T-helper 2 cell (primary cell): ENCODE data around the gene CELSR1.

Source experiments
- DNase-seq, 5 experiments: peaks; one replicate each; pipeline versions ENCODE4 v3.0.0 to v3.0.0-alpha.2; 2012 to 2022
- total RNA-seq, 2 donors: gene quantifications; one replicate each; lab custom pipeline; 2026; lab: John Stamatoyannopoulos, UW

CELSR1 gene, protein sequence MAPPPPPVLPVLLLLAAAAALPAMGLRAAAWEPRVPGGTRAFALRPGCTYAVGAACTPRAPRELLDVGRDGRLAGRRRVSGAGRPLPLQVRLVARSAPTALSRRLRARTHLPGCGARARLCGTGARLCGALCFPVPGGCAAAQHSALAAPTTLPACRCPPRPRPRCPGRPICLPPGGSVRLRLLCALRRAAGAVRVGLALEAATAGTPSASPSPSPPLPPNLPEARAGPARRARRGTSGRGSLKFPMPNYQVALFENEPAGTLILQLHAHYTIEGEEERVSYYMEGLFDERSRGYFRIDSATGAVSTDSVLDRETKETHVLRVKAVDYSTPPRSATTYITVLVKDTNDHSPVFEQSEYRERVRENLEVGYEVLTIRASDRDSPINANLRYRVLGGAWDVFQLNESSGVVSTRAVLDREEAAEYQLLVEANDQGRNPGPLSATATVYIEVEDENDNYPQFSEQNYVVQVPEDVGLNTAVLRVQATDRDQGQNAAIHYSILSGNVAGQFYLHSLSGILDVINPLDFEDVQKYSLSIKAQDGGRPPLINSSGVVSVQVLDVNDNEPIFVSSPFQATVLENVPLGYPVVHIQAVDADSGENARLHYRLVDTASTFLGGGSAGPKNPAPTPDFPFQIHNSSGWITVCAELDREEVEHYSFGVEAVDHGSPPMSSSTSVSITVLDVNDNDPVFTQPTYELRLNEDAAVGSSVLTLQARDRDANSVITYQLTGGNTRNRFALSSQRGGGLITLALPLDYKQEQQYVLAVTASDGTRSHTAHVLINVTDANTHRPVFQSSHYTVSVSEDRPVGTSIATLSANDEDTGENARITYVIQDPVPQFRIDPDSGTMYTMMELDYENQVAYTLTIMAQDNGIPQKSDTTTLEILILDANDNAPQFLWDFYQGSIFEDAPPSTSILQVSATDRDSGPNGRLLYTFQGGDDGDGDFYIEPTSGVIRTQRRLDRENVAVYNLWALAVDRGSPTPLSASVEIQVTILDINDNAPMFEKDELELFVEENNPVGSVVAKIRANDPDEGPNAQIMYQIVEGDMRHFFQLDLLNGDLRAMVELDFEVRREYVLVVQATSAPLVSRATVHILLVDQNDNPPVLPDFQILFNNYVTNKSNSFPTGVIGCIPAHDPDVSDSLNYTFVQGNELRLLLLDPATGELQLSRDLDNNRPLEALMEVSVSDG (N-terminal part only)
- total RNA-seq: 1.6 to 7.7 reads per million in 2 donors

DNA sequence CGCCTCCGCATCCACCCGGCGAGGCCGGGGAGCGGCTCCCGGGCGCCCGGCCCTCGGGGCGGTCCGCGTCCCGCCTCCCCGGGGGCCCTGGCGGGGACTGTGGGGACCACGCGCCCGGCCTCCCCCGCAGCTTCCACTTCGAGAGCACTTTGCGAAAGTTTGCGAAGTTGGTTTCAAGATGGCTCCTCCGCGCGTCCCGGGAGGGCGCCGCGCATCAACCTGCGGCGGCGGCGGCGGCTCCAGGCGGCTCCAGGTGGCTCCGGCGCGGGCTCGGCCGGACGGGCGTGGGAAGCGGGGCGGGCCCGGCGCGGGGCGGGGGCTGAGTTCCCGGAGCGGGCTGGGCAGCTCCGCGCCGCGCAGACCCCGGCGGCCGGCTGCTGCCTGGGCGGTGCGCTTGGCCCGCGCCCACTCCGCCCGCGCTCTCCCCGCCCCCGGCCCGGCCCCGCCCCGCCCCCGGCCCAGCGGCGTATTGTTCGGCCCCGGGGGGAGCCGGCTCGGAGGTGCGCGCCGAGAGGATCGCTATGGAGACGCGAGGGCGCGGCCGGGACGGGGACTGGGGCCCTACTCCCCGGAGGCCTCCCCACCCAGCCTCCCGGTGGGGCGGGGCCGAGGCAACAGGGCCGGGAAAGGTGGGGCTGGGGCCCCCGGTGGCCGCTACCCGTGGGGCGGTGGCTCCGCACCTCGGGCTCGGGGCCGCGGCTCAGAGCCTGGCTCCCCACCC, at the start of gene CELSR1:
Gene CELSR1, minus strand, starts transcription at position 396 of the 721 bp plus-strand sequence. CDS start 450 bp downstream, outside the sequence.
- peak in 1 of 5 experiments; percentile 12 for DNase-seq

- DNase-seq: peak in 1 of 5 experiments; percentile 28
Measured at GRCh38 chr22:46587061-46587460, 49.6 kb upstream of the CELSR1 start.

DNA sequence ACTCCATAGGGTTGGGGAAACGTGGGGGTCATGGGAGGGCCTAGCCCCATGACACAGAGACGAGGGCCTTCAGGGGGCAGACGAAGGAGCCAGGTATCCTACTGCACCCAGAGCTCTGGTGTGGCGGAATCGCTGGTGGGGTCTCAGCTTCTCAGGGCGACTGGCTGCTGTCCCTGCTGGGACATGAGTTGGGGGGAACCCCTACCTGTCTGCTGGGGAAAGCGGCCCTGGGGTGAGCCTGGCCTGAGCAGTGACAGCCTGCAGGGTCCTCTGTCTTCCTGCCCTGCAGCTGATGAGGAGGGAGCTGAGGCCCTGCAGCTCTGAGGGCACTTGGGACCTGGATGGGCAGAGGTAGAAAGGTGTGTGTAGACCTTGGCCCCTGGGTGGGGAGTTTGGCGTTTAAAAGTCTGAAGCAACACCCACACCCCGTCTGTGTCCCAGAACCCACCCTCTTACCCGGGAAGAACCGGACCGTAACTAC, 49.2 kb upstream of the CELSR1 start:
- no peak for DNase-seq

GRCh38 chr22:46586123-46586519, 48.7 kb upstream of the CELSR1 start:
- DNase-seq: no peak

- DNase-seq: no peak
Measured at GRCh38 chr22:46585340-46586122, 48.1 kb upstream of the CELSR1 start.

DNA sequence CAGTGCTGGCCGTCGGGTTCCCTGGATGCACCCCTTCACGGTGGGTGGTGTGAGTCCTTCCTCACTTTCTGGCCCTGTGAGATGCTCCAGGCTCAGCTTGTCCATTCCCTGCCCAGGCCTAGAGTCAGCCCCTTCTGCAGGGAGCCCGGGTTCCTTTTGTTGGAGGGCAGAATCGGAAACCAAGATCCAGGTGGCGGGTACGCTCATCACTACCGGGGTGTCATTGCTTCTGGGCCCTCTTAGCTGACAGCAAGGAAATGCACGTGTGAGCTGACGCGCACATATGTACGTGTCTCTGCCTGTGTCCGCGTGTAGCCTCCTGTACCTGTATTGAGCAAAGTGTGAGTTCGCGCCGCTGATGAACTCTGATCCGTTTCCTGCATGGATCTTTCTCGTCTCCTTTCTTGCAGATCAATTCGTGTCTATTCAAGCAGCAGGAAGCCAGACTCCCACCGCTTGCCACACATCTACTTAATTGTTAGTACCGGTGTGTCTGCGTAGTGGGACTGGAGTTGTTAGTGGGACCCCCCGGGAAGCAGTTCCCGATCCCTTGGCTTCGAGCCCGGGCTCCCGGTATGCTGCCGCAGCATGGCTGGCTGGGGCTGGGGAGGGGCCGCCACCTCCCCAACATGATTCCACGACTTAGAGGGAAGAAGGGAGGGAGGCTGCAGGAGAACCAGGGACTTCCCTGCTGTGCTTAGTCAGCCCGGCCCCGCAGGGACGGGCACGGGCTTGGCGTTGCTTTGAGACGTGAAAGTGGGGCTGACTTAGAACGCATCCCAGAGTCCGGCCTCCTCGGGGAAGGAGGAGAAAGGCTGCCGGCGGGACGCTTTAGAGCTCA, 46.9 kb upstream of the CELSR1 start:
- DNase-seq: peak in 1 of 5 experiments; percentile 2

GRCh38 chr22:46583571-46583970, 46.2 kb upstream of the CELSR1 start:
- no peak for DNase-seq

DNA sequence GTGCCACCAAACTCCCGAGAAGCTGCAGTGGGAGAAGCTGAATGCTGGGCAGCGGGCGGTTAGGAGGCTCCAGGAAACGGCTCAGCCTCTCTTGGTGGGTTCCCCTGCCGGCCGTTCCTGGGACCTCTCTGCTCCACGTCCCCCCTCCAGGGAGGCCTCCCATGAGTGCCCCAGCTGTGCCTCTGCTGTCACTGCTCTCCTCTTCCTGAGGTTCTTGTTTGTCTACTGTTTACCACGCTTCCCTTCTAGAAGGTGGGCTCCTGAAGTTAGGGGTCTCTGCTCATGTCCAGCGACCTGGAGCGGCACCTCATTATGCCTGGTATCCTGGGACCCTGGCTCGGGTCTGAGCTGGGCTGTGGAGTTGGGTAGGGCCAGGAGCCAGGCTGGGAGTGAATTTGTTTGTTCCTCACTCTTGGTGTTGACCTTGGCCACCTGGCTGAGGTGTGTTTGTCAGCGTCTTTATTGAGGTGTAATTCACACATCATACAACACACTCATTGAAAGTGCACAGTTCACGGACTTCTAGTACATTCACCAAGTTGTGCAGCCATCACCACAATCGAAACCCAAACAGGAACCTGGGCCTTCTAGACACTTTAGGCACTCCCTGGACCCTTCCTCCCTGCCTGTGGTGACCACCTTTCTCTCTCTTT, 45.0 kb upstream of the CELSR1 start:
- no peak for DNase-seq

DNA sequence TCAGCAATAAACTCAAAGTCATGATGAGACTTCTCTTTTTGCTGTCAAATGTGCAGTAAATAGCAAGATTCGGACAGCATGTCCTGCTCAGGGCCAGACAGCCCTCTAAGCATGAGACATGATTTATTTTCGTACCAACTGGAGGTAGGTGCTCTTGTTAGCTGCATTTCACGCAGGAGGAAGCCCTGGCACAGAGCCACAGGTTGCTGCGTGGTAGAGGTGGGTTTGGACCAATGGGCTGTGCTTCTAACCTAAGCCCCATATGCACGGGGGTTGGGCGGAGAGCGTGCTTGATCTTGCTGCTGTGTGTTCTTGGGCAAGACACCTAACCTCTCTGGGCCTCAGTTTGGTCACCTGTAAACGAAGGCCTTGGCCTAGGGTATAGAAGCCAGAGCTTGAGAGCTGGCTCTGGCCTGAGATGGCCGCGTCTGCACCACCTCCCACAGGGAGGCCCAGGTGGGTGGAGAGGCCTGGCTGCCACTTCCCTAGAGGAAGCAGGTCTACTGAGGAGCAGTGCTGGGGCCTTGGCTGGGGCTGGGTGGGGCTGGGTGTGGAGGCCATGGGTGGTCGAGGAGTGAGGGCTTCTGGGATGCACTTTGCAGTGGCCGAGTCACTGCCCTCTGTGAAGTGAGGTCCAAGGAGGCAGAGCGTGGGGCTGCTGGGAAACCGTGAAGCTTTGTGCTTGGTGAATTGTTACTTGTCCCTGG, 44.3 kb upstream of the CELSR1 start:
- DNase-seq: no peak

DNA sequence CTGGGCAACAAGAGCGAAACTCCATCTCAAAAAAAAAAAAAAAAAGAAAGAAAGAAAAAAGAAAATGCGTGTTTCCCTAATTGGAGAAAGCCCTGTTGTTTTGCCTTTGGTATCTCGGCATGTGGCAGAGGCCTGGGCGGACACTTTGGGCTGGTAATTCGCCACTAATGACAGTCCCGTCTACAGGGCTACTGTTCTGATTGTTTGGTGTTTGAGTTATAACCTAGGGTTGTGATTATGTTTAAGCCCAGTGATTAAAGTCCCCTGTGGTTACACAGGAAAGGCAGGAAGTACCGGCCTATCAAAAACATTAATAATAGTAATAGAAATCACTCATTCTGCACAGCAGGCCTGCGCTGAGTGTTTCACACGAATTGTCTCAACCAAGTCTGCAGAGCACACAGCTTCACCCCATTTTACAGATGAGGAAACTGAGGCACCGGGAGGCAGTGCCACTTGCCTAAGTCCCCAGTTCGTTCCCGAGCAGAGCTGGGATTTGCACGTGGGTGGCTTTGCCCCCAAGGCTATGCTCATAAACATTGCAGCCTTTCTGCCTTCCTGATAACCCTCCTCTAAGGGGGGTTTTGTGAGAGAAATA, 43.6 kb upstream of the CELSR1 start:
- DNase-seq: no peak

- DNase-seq: no peak
Measured at GRCh38 chr22:46579751-46580449, 42.5 kb upstream of the CELSR1 start.

- DNase-seq: no peak
Measured at GRCh38 chr22:46578824-46579561, 41.6 kb upstream of the CELSR1 start.

- DNase-seq: peak in 1 of 5 experiments; percentile 2
Measured at GRCh38 chr22:46578251-46578823, 40.9 kb upstream of the CELSR1 start.

DNA sequence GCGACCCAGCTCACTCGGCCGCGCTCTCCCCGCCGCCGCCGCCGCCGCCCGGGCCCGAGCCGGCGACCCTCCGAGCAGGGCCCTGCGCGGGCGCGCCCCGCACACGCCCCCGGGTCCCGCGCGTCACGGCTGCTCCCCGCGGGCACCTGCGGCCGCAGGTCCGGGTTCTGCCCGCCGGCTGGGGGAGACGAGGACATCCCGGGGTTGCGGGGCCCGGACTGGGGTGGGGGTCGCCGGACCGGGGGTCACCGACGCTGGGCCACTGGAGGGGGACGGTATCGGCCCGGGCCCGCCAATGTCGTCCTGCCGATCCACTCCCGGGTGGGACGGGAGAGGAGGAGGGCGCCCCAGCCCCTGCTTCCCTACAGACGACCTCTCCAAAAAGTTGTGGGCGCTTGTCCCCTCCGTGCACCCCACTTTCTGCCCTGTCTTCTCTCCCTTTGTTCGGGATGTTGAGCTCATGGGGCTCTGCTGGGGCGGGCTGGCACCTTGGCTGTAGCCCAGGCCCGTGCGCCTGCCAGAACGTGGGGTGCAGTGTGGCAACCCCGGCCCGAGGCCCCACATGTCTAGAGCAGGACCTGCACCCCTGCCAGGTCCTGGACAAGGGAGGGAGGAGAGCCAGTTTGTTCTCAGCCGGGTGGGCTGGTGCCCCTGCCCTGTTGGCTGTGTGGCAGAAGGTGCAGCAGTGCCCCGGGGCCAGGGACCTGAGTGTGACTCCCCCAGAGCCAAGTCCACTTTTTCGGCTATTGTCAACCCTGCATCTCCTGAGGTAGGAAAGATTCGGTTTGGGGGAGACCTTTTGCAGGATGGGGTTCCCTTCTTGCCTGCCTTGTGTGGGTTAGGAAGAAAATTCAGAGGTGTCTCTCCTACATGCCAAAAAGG, 40.2 kb upstream of the CELSR1 start:
- peak in 2 of 5 experiments; percentile 9 to 20 for DNase-seq

DNA sequence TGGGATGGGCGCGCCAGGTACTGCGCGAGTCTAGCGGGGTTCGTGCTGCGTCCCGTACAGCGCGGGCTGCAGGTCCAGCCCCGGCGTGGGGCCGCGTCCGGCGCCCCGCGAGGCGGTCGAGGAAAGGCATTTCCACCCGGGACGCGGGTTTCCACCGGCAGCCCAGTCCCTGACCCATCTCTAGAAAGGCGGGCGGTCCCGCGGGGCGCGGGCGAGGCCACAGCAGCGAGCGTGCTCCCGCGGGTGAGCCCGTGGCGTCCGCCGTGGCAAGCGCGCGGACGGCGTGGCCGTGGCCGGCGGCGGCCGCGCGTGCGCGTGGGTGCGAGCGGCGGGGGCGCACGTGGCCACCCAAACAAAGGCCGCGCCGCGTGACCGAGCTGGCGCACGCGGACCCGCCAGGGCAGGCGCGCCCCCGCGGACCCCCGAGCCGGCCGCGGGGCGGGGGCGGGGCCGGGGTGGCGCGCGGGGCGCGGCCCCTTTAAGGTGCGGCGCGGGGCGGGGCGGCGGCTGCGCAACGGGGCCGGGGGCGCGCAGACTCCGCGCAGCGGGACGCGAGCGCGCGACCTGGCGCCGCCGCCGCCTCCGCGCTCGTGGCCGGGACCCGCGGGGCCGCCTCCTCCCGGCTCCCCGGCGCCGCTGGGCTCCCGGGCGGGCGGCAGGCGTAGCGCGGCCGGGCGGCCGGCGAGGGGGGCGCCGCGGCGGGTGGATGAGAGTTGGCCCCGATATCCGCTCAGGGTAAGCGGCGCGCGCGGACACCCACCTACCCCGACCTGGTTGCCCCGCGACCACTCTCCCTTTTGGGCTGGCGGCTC, 39.3 kb upstream of the CELSR1 start:
- DNase-seq: peak; percentile 38 to 83 (median 53)
